HUES64 (cell line): ENCODE data around the gene GPATCH4.
A peak's percentile ranks its signal among the peaks of the same experiment; 100 is the strongest.
"Not testable (repeated sequence)": the region's sequence is repeated elsewhere in the genome, so short reads cannot be mapped to it uniquely, and the experiment has no call there.

Source experiments
- H3K27ac ChIP-seq: 2 replicates; pipeline ENCODE4 v1.7.0; 2013; ENCODE audit warnings: low read depth, low read length, inconsistent platforms
- H3K27me3 ChIP-seq: 2 replicates; pipeline ENCODE4 v1.6.1; 2013; ENCODE audit warnings: mild to moderate bottlenecking, low read length; ENCODE audit not compliant: insufficient read depth
- H3K36me3 ChIP-seq: 2 replicates; pipeline ENCODE4 v1.6.1; 2013; ENCODE audit warnings: mild to moderate bottlenecking, low read length; ENCODE audit not compliant: insufficient read depth
- H3K4me1 ChIP-seq: 2 replicates; pipeline ENCODE4 v1.6.1; 2013; ENCODE audit warnings: mild to moderate bottlenecking, low read length, moderate library complexity; ENCODE audit not compliant: insufficient read depth
- H3K4me3 ChIP-seq: 2 replicates; pipeline ENCODE4 v1.5.1; 2013; ENCODE audit warnings: mild to moderate bottlenecking, low read length, moderate library complexity
- H3K9ac ChIP-seq: 2 replicates; pipeline ENCODE4 v1.6.1; 2013; ENCODE audit warnings: mild to moderate bottlenecking, low read depth, low read length
- H3K9me3 ChIP-seq: 2 replicates; pipeline ENCODE4 v1.6.1; 2013; ENCODE audit warnings: low read depth, low read length; ENCODE audit not compliant: insufficient read depth
- WGBS: fragments of 150-250, 120-280 bp; methylation state at CpG from one replicate; pipeline ENCODE4 v1.1.7; 2013; ENCODE audit warnings: missing lambda C conversion rate; 5-methylcytosine and 5-hydroxymethylcytosine counted together

GPATCH4 gene

GRCh38 chr1:156608981-156609380 is 7.7 kb upstream of the GPATCH4 start:
- WGBS: 56% methylated on average over 6 of the region's 6 CpGs
- no peaks in the 10 kb centered on the region for H3K4me1 ChIP-seq
- no peaks in the 10 kb centered on the region for H3K9me3 ChIP-seq
- no peak overlapping the region for H3K27ac ChIP-seq
- no peak overlapping the region for H3K4me3 ChIP-seq
- no peaks in the 10 kb centered on the region for H3K27me3 ChIP-seq
- no peak overlapping the region for H3K9ac ChIP-seq
- no peaks in the 10 kb centered on the region for H3K36me3 ChIP-seq

GRCh38 chr1:156608036-156608674 is 6.9 kb upstream of the GPATCH4 start:
- Histone ChIP-seq H3K36me3 (no peaks in the 10 kb centered on the region), H3K27me3 (no peaks in the 10 kb centered on the region), H3K4me3 (no peak overlapping the region), H3K9me3 (no peaks in the 10 kb centered on the region), H3K4me1 (no peaks in the 10 kb centered on the region), H3K27ac (no peak overlapping the region), H3K9ac (no peak overlapping the region)
- WGBS: 42% methylated on average over 7 of the region's 7 CpGs

DNA sequence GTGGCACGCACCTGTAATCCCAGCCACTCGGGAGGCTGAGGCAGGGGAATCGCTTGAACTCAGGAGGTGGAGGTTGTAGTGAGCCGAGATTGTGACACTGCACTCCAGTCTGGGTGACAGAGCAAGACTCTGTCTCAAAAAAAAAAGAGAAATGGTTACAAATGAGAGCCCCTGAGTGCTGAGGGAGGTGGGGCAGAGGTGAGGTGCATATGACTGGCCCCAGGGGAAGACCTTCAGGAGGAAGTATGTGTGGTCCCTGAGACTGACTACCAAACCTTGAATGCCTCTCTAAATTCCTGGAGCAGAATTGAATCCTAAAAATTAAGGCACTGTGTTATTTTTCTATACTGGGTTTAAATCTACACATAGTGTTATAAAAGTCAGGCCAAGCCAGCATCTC is 6.1 kb upstream of the GPATCH4 start:
- not testable (repeated sequence) for H3K36me3 ChIP-seq, H3K27me3 ChIP-seq, H3K27ac ChIP-seq, H3K4me1 ChIP-seq, H3K4me3 ChIP-seq, H3K9me3 ChIP-seq, H3K9ac ChIP-seq
- WGBS: 91% methylated on average over 4 of the region's 4 CpGs

- no peak overlapping the region for H3K4me3 ChIP-seq
- H3K27ac ChIP-seq: no peak overlapping the region
- WGBS: 38% methylated on average over 10 of the region's 10 CpGs
- peaks cover 27% of the 10 kb centered on the region for H3K36me3 ChIP-seq
- 0 out of 2 replicates have a peak, but pooled peaks cover 3% of the 10 kb centered on the region for H3K4me1 ChIP-seq
- no peaks in the 10 kb centered on the region for H3K9me3 ChIP-seq
- H3K27me3 ChIP-seq: no peaks in the 10 kb centered on the region
- H3K9ac ChIP-seq: no peak overlapping the region
These were observed 1.3 kb upstream of the GPATCH4 start for GRCh38 chr1:156602557-156602993.

- peak overlapping the region; percentile 94 for H3K9ac ChIP-seq
- H3K27me3 ChIP-seq: no peaks in the 10 kb centered on the region
- no peaks in the 10 kb centered on the region for H3K9me3 ChIP-seq
- peak overlapping the region; percentile 96 for H3K4me3 ChIP-seq
- H3K4me1 ChIP-seq: 0 out of 2 replicates have a peak, but pooled peaks cover 3% of the 10 kb centered on the region
- WGBS: 88% methylated on average over 12 of the region's 12 CpGs
- H3K27ac ChIP-seq: peak overlapping the region; percentile 60; the same call in 1 of the 2 replicates
- H3K36me3 ChIP-seq: peaks cover 33% of the 10 kb centered on the region
These were observed 613 bp upstream of the GPATCH4 start for GRCh38 chr1:156601892-156602291.

DNA sequence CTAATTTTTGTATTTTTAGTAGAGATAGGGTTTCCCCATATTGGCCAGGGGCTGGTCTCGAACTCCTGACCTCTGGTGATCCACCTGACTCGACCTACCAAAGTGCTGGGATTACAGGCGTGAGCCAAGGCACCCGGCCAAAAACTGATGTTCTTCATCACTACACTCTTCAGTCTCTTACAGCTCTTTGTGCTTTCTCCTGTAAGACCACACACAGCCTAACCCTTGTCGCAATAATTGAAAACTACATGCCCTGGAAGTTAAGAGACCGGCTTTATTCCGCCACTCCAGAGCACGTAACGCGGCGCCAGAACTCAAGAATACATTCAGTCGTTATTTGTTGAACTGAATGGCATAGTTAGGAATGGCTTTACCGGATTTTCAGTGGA is 552 bp downstream of the GPATCH4 start:
- Histone ChIP-seq H3K4me3 (peak overlapping the region; percentile 96), H3K27ac (peak overlapping the region; percentile 83), H3K9me3 (no peaks in the 10 kb centered on the region), H3K9ac (peak overlapping the region; percentile 94), H3K36me3 (peaks cover 45% of the 10 kb centered on the region), H3K27me3 (no peaks in the 10 kb centered on the region), H3K4me1 (0 out of 2 replicates have a peak, but pooled peaks cover 3% of the 10 kb centered on the region)
- WGBS: 4% methylated on average over 13 of the region's 13 CpGs

GRCh38 chr1:156599811-156600210 is 1.5 kb downstream of the GPATCH4 start:
- Histone ChIP-seq H3K9ac (no peak overlapping the region), H3K27me3 (no peaks in the 10 kb centered on the region), H3K27ac (no peak overlapping the region), H3K4me1 (0 out of 2 replicates have a peak, but pooled peaks cover 3% of the 10 kb centered on the region), H3K36me3 (peaks cover 54% of the 10 kb centered on the region), H3K9me3 (no peaks in the 10 kb centered on the region), H3K4me3 (peak overlapping the region; percentile 96; the same call in 1 of the 2 replicates)
- WGBS: 98% methylated on average over 3 of the region's 3 CpGs

- no peak overlapping the region for H3K27ac ChIP-seq
- H3K27me3 ChIP-seq: no peaks in the 10 kb centered on the region
- H3K9ac ChIP-seq: no peak overlapping the region
- no peak overlapping the region for H3K4me3 ChIP-seq
- WGBS: 88% methylated on average over 4 of the region's 4 CpGs
- no peaks in the 10 kb centered on the region for H3K9me3 ChIP-seq
- peaks cover 64% of the 10 kb centered on the region for H3K36me3 ChIP-seq
- 0 out of 2 replicates have a peak, but pooled peaks cover 3% of the 10 kb centered on the region for H3K4me1 ChIP-seq
These were observed 2.4 kb downstream of the GPATCH4 start for GRCh38 chr1:156598731-156599432.

GRCh38 chr1:156598125-156598524 is 3.2 kb downstream of the GPATCH4 start:
- Histone ChIP-seq H3K36me3 (peaks cover 71% of the 10 kb centered on the region), H3K27ac (no peak overlapping the region), H3K27me3 (no peaks in the 10 kb centered on the region), H3K4me1 (0 out of 2 replicates have a peak, but pooled peaks cover 3% of the 10 kb centered on the region), H3K9ac (no peak overlapping the region), H3K9me3 (no peaks in the 10 kb centered on the region), H3K4me3 (no peak overlapping the region)
- 94% methylated on average over 5 of the region's 5 CpGs for WGBS

GRCh38 chr1:156596426-156596825 is 4.9 kb downstream of the GPATCH4 start:
- peaks cover 77% of the 10 kb centered on the region for H3K36me3 ChIP-seq
- H3K9ac ChIP-seq: no peak overlapping the region
- no peaks in the 10 kb centered on the region for H3K9me3 ChIP-seq
- 0 out of 2 replicates have a peak, but pooled peaks cover 3% of the 10 kb centered on the region for H3K4me1 ChIP-seq
- H3K4me3 ChIP-seq: no peak overlapping the region
- H3K27me3 ChIP-seq: no peaks in the 10 kb centered on the region
- H3K27ac ChIP-seq: no peak overlapping the region
- 91% methylated on average over 1 of the region's 3 CpGs for WGBS

DNA sequence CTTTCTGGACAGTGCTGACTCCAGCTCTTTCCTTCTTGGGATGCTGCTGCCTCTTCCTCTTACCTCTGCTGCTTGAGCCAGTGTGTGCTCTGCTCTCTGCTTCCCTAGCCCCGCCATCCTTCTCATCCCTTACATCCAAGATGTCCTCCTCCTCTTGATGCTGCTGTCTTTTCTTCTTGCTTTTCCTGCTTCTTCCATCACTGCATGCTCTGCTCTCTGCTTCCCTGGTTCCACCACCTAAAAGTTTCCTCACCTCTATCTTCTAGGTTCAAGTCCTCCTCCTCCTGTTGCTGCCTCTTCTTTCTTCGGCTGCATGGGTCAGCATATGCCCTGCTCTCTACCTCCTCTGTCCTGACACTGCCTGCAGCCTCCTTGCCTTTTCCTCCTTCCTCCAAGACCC is 6.3 kb downstream of the GPATCH4 start:
- Histone ChIP-seq H3K27ac (no peak overlapping the region), H3K4me1 (0 out of 2 replicates have a peak, but pooled peaks cover 6% of the 10 kb centered on the region), H3K36me3 (peaks cover 75% of the 10 kb centered on the region), H3K27me3 (no peaks in the 10 kb centered on the region), H3K4me3 (no peak overlapping the region), H3K9ac (no peak overlapping the region), H3K9me3 (no peaks in the 10 kb centered on the region)
- WGBS: 92% methylated on average over 2 of the region's 2 CpGs
